CD4-positive, alpha-beta T cell treated with Interleukin-4 for 1 hour (primary cell): ENCODE measurements around the gene ZNF276.
"Not testable (repeated sequence)": the region's sequence is repeated elsewhere in the genome, so short reads cannot be mapped to it uniquely, and the experiment has no call there.

ENCODE experiments used
- DNase-seq, 2 donors: peaks; one replicate each; pipeline ENCODE4 v3.0.0-alpha.2; 2020 to 2022

ZNF276 gene, protein sequence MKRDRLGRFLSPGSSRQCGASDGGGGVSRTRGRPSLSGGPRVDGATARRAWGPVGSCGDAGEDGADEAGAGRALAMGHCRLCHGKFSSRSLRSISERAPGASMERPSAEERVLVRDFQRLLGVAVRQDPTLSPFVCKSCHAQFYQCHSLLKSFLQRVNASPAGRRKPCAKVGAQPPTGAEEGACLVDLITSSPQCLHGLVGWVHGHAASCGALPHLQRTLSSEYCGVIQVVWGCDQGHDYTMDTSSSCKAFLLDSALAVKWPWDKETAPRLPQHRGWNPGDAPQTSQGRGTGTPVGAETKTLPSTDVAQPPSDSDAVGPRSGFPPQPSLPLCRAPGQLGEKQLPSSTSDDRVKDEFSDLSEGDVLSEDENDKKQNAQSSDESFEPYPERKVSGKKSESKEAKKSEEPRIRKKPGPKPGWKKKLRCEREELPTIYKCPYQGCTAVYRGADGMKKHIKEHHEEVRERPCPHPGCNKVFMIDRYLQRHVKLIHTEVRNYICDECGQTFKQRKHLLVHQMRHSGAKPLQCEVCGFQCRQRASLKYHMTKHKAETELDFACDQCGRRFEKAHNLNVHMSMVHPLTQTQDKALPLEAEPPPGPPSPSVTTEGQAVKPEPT

DNA sequence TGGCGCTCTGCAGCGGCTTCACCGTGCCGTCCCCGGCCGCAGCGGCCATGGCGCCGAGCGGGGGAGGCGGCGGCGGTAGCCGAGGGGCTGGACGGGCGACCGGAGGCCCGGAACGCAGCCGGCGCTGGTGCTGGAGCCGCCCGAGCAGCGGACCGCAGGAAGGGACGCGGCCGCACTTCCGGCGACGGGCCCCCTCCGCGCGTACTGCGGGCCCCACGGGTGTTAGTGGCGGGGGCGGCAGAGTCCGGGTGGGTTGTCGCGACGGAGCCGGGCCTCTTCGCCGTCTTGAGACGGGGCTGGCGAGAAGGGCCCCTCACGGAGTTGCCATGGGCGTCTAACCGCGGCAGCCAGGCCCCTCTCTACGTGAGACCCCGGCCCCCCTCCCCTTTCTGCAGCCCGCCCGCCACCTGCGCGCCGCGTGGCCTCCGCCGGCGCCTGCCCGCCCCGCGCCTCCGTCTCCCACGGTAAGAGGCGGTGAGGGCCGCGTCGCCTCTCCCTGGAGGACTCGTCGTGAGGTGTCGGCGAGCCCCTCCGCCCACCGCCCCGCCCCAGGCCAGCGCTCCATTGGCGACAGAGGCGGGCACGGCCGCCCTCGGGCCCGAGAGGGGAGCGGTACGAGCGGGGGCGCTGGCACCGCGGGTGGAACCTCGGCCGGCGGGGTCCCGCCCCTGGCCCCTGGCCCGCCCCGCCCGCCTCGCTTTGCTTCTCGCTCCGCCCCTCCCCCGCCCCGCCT, at the start of gene ZNF276, which contains the start of gene VPS9D1:
ZNF276 (plus strand) TSS at position 725 of the 733 bp plus-strand sequence. CDS start 104 bp downstream, outside the sequence.
VPS9D1 (minus strand) TSS at position 86 of the 733 bp plus-strand sequence; CDS start at position 49, 37 bp downstream.
- DNase-seq: peak; percentile 77 to 85

DNA sequence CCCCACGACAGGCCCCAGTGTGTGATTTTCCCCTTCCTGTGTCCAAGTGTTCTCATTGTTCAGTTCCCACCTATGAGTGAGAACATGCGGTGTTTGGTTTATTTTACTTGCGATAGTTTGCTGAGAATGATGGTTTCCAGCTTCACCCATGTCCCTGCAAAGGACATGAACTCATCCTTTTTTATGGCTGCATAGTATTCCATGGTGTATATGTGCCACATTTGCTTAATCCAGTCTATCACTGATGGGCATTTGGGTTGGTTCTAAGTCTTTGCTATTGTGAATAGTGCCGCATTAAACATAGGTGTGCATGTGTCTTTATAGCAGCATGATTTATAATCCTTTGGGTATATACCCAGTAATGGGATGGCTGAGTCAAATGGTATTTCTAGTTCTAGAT, 49.8 kb upstream of the ZNF276 start:
- not testable (repeated sequence) for DNase-seq

DNA sequence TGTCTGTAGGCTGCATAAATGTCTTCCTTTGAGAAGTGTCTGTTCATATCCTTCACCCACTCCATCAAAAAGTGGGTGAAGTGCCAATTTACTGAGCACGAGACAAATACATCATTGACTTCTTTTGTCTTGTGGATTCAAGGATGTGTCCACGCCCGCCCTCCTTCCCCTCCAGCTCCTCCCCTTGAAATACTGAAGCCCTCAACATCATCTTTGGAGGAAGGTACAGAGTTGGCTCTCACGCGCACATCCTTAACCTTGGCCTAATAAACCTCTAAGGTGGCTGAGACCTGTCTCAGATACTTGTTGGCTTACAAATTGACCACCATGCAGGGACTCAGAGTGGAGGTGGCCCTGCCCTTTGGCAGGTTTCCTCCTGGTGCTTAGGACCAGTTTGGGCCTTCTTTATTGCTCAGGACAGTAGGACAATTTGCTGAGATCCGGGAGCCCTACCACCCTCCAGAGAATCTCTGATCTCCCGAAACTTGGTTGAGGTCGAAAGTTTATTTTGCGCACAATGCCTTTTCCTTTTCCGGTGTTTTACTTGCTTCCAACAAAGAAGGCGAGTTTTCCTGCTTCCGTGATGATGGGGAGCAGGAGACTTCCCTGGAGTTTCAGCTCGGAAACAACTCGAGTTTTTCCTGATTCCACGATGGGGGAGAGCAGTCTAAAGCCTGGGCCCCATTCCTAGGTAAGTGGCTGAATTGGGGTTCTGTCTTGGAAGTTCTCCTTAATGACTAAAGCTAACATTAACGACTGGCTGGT, 49.0 kb upstream of the ZNF276 start:
- no peak for DNase-seq

DNA sequence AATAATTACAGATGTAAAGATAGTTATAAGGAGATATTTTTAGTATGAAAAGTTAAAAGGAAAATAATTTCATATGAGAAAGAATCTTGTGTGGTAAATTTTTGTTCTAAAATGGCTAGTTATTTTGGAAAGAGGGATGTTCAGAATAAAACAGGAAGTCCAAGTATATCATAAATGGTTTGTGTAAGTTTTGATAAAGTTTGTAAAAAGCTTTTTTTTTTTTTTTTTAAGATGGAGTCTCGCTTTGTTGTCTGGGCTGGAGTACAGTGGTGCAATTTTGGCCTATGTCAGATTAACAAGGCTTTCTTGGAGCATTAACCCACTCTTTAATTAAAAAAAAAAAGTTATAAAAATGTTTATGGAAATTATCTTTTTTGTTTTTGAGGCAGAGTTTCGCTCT, 43.1 kb upstream of the ZNF276 start:
- no peak for DNase-seq

DNA sequence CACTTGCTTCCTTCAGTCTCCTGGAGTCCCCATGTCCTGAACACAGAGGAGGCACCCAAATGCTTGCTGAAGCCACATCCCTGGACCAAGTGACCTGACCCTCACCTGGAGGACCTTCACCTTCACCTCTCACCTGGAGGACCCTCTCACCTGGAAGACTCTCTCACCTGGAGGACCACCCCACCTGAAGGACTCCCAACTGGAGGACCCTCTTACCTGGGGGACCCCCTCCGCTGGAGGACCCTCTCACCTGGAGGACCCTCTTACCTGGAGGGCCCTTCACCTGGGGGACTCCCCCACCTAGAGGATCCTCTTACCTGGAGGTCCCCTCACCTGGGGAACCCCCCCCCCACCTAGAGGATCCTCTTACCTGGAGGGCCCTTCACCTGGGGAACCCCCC, 35.4 kb upstream of the ZNF276 start:
- no peak for DNase-seq

DNA sequence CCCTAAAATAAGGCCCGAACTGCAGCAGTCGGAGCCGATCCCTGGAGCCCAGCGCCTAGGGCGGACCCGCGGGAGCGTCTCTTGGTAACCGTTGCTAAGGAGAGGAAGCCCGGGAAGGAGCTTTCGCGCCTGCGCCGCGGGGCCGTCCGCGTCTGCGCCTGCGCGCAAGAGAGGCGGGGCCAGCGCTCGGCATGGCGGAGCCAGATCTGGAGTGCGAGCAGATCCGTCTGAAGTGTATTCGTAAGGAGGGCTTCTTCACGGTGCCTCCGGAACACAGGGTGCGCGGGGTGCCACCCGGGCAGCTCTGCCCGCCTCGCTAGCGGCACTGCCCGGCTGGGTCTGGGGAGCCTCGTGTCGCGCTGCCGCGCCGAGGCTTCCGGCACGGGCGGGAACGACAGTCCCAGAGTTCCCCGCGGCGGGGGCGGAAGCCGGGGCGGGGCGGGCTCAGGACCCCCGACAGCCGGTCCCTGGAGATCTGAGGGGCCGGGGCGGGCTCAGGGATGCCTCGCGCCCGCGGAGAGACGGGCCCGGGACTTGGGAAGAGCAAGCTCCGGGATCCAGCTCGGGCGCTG, 34.7 kb upstream of the ZNF276 start, which contains the start of gene CDK10:
CDK10 (plus strand) TSS at position 170 of the 572 bp plus-strand sequence; CDS start at position 192, 22 bp downstream.
- DNase-seq: peak; percentile 88 to 90

DNA sequence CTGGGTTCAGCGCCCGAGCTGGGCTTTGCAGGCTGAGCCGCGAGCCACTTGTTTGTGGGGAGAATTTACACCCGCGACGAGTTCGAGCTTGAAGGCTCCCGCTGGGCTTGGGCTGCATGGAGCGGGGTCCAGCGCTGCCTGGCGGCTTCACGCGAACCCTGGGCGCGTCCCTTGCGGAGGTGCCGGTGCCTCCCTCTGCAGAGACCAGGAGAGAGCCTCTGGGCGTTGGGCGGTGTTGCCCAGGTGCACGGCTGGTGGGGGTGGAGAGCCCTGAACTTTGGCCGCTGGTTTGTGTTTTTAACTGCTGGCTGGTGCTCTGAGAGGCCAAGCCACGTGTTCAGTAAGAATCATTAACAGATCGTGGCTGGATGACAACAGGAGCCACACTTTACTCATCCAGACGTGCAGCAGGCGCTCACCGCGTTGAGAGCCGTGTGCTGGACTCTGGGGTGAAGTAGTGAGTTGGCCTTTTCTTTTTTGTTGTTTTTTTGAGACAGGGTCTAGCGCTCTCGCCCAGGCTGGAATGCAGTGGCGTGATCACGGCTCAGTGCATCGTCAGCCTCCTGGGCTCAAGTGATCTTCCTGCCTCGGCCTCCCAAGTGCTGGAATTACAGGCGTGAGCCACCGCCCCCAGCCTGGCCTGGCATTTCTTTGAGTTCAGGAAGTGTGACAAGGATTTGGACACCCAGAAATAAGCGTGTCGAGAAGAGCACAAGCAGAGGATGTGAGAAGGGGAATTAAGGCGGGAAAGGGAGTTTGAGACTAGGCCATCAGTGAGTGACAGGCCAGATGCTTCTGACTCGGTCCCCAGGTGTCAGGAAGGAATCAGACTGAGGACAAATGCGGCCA, 34.0 kb upstream of the ZNF276 start:
- no peak for DNase-seq

DNA sequence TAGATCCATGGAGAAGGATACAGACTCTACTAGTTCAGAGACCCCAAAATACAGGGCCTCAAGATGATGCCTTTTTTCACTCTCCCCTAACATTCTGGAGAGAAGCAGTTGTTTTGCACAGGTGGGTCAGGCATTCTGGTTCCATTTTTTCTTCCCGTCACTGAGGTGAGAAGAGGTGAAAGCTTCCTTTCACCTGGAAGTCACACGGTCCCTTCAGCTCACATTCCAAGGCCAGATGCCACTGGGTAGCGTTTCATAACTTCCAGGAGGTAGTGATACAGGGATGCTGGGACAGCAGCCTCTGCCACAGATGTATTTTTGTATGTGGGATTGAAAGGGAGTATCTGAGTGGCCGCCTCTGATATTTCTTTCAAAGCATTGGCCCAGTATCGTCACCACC, 32.9 kb upstream of the ZNF276 start:
- DNase-seq: no peak

DNA sequence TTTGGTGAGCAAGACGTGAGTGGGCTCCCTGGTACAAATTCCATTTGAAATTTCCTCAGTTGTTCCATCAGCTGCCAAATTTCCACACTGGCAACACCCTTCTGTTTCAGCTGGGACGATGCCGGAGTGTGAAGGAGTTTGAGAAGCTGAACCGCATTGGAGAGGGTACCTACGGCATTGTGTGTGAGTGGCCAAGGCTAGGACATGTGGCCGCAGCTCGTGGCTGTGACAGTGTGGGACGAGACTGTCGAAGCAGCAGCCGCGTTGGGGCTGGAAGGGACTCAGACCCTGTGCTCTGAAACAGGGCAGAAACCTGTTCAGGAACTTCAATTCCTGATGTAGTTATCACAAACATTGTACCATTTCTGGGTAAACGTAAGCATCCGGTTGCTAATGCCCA, 32.2 kb upstream of the ZNF276 start:
- DNase-seq: no peak

DNA sequence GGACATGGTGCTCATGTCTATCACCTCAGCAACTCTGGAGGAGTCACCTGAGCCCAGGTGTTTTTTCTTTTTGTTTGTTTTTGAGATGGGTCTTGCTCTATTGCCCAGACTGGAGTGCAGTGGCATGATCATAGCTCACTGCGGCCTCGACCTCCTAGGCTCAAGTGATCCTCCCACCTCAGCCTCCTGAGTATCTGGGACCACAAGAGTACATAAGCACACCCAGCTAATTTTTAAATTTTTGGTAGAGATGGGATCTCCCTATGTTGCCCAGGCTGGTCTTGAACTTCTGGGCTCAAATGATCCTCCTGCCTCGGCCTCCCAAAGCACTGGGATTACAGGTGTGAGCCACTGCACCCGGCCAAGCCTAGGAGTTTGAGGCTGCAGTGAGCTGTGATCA, 31.7 kb upstream of the ZNF276 start:
- DNase-seq: not testable (repeated sequence)

DNA sequence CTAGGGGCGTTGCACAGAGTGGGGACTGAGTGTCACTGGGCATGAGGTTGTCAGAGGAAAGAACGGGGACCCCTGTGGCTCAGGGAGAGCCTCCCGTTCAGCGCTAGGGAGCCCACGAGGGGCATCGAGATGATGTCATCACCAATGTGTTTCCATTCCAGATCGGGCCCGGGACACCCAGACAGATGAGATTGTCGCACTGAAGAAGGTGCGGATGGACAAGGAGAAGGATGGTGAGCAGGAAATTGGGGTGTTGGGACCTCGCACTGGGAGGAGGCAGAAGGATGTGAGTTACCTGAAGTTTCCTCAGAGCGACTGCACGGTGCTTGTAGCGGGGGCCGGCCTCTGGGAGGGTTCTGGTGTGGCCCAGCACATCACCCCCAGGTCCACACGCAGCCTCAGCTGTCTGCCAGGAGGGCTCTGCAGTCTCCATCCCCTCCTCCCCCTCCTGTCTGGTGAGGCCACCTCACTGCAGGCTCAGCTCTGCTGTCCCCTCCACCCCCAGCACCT, 30.9 kb upstream of the ZNF276 start:
- DNase-seq: no peak

DNA sequence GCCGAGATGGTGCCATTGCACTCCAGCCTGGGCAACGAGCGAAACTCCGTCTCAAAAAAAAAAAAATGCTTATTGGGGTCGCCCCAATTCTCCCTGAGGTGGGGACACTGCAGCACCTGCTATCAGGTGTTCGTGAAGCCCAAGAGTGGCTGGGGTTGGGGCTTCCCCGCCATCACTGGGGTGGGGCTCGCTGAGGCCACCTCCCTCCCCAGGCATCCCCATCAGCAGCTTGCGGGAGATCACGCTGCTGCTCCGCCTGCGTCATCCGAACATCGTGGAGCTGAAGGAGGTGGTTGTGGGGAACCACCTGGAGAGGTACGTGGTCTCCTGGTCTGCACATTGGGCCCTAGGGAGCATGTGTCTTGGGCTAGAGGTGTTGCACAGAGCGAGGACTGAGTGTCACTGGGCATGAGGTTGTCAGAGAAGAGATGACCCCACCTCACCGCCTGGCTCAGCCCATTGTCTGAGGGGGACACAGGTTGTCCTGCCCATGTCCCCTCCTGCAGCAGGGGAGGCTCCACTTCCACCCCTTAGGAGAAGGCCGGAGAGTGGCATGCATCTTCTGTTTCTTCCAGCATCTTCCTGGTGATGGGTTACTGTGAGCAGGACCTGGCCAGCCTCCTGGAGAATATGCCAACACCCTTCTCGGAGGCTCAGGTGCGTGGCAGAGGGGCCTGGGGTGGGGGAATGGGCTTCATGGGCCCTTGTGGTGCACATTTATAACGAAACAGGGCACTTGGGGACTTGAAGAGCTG, 29.9 kb upstream of the ZNF276 start:
- DNase-seq: no peak

DNA sequence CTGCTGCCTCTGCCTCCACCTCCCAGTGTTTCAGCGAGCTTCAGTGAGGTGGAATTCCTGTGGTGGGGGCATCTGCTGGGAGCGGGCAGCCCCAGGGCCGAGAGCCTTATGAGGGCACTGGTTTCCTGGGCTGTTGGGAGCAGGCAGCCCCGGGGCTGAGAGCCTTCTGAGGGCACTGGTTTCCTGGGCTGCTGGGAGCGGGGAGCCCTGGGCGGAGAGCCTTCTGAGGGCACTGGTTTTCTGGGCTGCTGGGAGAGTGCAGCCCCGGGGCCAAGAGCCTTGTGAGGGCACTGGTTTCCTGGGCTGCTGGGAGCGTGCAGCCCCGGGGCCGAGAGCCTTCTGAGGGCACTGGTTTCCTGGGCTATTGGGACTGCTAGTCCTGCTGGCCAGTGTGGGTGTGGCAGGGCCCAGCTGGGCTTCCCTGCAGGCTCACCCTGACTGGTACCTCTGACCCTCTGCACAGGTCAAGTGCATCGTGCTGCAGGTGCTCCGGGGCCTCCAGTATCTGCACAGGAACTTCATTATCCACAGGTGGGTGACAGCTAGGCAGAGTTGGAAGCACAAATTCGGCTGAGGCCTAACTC, 29.3 kb upstream of the ZNF276 start:
- no peak for DNase-seq

DNA sequence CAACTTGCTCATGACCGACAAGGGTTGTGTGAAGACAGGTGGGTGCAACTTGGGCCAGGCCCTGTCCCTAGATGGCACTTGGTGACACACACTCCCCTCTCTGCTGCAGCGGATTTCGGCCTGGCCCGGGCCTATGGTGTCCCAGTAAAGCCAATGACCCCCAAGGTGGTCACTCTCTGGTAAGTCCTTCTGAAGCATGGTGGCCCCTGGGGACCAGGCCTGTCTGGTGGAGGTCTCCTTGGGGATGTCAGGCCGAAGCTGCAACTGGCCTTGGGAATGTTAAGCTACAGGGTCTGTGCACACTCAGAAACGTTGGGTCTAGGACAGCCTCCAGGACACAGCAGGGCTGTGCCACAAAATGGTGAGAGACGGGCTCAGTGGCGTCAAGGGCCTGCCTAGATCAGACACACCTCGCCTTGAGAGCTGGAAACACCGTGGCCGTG, 28.0 kb upstream of the ZNF276 start:
- no peak for DNase-seq

DNA sequence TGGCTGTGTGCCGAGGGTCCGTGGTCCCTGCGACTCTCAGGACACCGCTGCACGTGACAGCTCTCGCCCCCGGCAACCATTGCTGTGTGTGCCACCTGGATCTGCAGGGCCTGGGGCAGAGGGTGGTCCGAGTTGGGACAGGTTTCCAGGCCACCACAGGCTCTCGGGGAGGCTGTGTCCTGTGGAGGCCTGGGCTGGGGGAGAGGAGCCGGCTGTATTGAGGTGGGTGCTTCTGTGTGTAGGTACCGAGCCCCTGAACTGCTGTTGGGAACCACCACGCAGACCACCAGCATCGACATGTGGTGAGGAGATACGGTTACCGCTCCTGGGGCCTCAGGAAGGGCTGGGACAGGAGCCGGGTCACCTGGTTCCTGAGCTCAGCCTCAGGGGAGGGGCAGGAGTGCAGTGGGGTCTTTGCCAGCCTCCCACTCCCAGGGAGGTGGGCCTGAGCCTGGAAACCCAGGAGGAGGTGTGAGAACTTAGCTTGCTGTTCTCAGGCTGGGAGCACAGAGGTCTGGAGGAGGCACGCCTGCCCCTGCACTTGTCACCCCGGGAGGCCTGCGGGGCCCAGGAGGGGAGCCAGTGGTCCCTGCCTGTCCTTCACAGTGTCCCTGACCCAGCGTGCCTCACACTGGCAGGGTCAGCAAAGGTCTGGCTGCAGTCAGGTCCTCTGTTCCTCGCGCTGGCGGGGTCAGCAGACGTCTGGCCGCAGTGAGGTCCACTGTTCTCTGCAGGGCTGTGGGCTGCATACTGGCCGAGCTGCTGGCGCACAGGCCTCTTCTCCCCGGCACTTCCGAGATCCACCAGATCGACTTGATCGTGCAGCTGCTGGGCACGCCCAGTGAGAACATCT, 27.2 kb upstream of the ZNF276 start:
- DNase-seq: no peak

DNA sequence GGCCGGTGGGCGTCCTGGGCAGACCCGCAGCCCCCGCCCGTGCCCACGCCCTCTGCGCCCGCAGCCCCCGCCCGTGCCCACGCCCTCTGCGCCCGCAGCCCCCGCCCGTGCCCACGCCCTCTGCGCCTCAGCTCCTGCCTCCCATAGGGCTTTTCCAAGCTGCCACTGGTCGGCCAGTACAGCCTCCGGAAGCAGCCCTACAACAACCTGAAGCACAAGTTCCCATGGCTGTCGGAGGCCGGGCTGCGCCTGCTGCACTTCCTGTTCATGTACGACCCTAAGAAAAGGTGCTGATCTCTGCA, 26.6 kb upstream of the ZNF276 start:
- not testable (repeated sequence) for DNase-seq

DNA sequence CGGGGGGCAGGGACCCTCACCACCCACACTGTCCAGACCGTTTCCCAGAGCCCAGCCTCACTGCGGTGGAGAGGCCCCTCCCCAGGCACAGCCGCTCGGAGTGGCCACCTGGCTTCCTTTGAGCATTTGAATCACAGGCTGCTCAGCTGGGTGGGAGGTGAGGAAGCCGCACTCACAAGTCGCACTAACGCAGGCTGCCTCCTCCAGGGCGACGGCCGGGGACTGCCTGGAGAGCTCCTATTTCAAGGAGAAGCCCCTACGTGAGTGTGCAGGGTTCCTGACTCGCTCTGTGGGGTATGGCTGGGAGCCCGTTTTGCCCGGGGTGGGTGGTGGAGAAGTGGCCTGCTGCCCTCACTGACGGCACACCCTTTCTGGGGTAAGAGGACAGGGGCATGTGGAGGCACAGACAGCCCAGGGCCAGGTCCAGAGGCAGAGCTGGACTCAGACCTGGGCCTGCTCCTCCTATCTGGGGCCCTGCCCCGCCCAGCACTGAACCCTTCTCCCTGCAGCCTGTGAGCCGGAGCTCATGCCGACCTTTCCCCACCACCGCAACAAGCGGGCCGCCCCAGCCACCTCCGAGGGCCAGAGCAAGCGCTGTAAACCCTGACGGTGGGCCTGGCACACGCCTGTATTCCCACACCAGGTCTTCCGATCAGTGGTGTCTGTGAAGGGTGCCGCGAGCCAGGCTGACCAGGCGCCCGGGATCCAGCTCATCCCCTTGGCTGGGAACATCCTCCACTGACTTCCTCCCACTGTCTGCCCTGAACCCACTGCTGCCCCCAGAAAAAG, 26.1 kb upstream of the ZNF276 start:
- DNase-seq: no peak
